H1 (cell line): Measurements from ENCODE around the gene PRF1. TPM values are rescaled to one million over a fixed set of nuclear protein-coding genes. Genes with fewer than 3 reads are reported as not detected.

Experiments used
- CTCF ChIA-PET: fragments of 300-600 bp; sonication (Branson Sonifier 250); formaldehyde crosslinking; loops from one replicate; lab custom pipeline; 2021; ENCODE audit not compliant: partially characterized antibody; lab: Charles Lee
- POLR2A ChIA-PET: fragments of 300-600 bp; sonication (Branson Sonifier 250); formaldehyde crosslinking; loops from one replicate; lab custom pipeline; 2021; ENCODE audit warnings: inconsistent platforms; ENCODE audit not compliant: partially characterized antibody; lab: Charles Lee
- DNase-seq, 2 experiments: peaks; one replicate each; pipeline versions ENCODE4 v3.0.0 to v3.0.0-alpha.2; 2010 to 2022; ENCODE audit warnings: low spot score in 2 of 2, low read depth in 1 of 2, mixed read lengths in 1 of 2
- FAIRE-seq: peaks from 2 replicates; lab custom pipeline; 2011; peaks lifted over from hg19 to GRCh38; lab: Jason Lieb, UNC
- H2AFZ ChIP-seq: 2 replicates; pipeline ENCODE4 v1.8.1; 2012; ENCODE audit warnings: low read length, inconsistent platforms
- H2AK5ac ChIP-seq: 2 replicates; pipeline ENCODE4 v1.6.1; 2013; ENCODE audit warnings: low read depth, low read length
- H2BK120ac ChIP-seq: replicated peaks from 2 replicates; pipeline ENCODE3; 2013; ENCODE audit warnings: low read depth, low read length, inconsistent platforms
- H2BK12ac ChIP-seq: 2 replicates; pipeline ENCODE4 v1.6.1; 2013; ENCODE audit warnings: low read depth, low read length
- H2BK15ac ChIP-seq: 2 replicates; pipeline ENCODE4 v1.6.1; 2013; ENCODE audit warnings: low read length
- H2BK20ac ChIP-seq: 2 replicates; pipeline ENCODE4 v1.6.1; 2013; ENCODE audit warnings: low read length
- H2BK5ac ChIP-seq: 2 replicates; pipeline ENCODE4 v1.6.1; 2013; ENCODE audit warnings: low read depth, low read length
- H3K14ac ChIP-seq: 2 replicates; pipeline ENCODE4 v1.6.1; 2013; ENCODE audit warnings: inconsistent platforms; ENCODE audit not compliant: insufficient read length
- H3K18ac ChIP-seq: 2 replicates; pipeline ENCODE4 v1.6.1; 2013; ENCODE audit warnings: low read length; ENCODE audit errors: extremely low read depth
- H3K23ac ChIP-seq: 2 replicates; pipeline ENCODE4 v1.6.1; 2013; ENCODE audit warnings: inconsistent platforms; ENCODE audit not compliant: insufficient read length
- H3K23me2 ChIP-seq: 2 replicates; pipeline ENCODE4 v1.6.1; 2013; ENCODE audit warnings: low read depth, low read length
- H3K27ac ChIP-seq: 2 replicates; pipeline ENCODE4 v1.6.1; 2011; ENCODE audit warnings: low read depth, low read length, inconsistent platforms
- H3K27me3 ChIP-seq, 4 experiments: replicated peaks in 1 of 4; 1 replicate in 1 of 4; 2 replicates in 3 of 4; pipeline versions ENCODE4 v1.6.1 to v1.8.1; 2011 to 2013; ENCODE audit warnings: low read length in 3 of 4, mild to moderate bottlenecking in 3 of 4, inconsistent platforms in 2 of 4, mixed read lengths in 2 of 4, moderate library complexity in 1 of 4; ENCODE audit not compliant: control insufficient read depth in 3 of 4, insufficient read depth in 3 of 4; ENCODE audit errors: extremely low read depth in 1 of 4
- H3K36me3 ChIP-seq, 4 experiments: 2 replicates each; pipeline versions ENCODE4 v1.6.1 to v1.8.1; 2011 to 2013; ENCODE audit warnings: mild to moderate bottlenecking in 4 of 4, low read length in 3 of 4, moderate library complexity in 2 of 4, control low read depth in 1 of 4, inconsistent platforms in 1 of 4; ENCODE audit not compliant: insufficient read depth in 4 of 4, control insufficient read depth in 2 of 4
- H3K4ac ChIP-seq: replicated peaks from 2 replicates; pipeline ENCODE3; 2013; ENCODE audit warnings: low read length, low read depth, mixed read lengths, inconsistent platforms; ENCODE audit not compliant: insufficient read length
- H3K4me1 ChIP-seq, 4 experiments: replicated peaks in 1 of 4; 1 replicate in 1 of 4; 2 replicates in 3 of 4; pipeline versions ENCODE4 v1.6.1 to v1.8.1; 2011 to 2013; ENCODE audit warnings: low read length in 3 of 4, inconsistent platforms in 2 of 4, mixed read lengths in 1 of 4; ENCODE audit not compliant: insufficient read depth in 4 of 4, control insufficient read depth in 3 of 4
- H3K4me2 ChIP-seq, 2 experiments: 2 replicates each; pipeline versions ENCODE4 v1.6.1 to v1.8.1; 2011 to 2013; ENCODE audit warnings: low read depth in 2 of 2, low read length in 2 of 2, control low read depth in 1 of 2, inconsistent platforms in 1 of 2, mild to moderate bottlenecking in 1 of 2; ENCODE audit not compliant: insufficient read depth in 1 of 2
- H3K4me3 ChIP-seq, 4 experiments: fragments of 200-600, 300-600 bp in 1 of 4; sonication (generic), shearing (Covaris generic), sonication (Bioruptor Twin) in 1 of 4; 2 replicates each; pipeline versions ENCODE4 v1.5.1 to v1.8.1; 2011 to 2016; ENCODE audit warnings: low read length in 4 of 4, low read depth in 3 of 4, control low read depth in 2 of 4, inconsistent platforms in 2 of 4, mild to moderate bottlenecking in 2 of 4, mixed read lengths in 1 of 4, moderate library complexity in 1 of 4; ENCODE audit not compliant: insufficient read depth in 2 of 4; ENCODE audit errors: extremely low read depth in 1 of 4
- H3K56ac ChIP-seq: replicated peaks from 2 replicates; pipeline ENCODE3; 2013; ENCODE audit warnings: low read depth, mild to moderate bottlenecking, mixed read lengths, low read length, inconsistent platforms; ENCODE audit not compliant: insufficient read length
- H3K79me1 ChIP-seq: 2 replicates; pipeline ENCODE4 v1.6.1; 2013; ENCODE audit warnings: low read depth, low read length, control low read depth
- H3K79me2 ChIP-seq, 2 experiments: 2 replicates each; pipeline versions ENCODE4 v1.6.1 to v1.8.1; 2012 to 2013; ENCODE audit warnings: low read length in 2 of 2, mild to moderate bottlenecking in 2 of 2, inconsistent platforms in 1 of 2; ENCODE audit not compliant: insufficient read depth in 2 of 2, control insufficient read depth in 1 of 2
- H3K9ac ChIP-seq, 4 experiments: replicated peaks in 1 of 4; 1 replicate in 1 of 4; 2 replicates in 3 of 4; pipeline versions ENCODE4 v1.6.1 to v1.8.1; 2011 to 2013; ENCODE audit warnings: low read depth in 3 of 4, low read length in 3 of 4, control low read depth in 2 of 4, mild to moderate bottlenecking in 2 of 4, moderate library complexity in 2 of 4, inconsistent platforms in 1 of 4; ENCODE audit errors: extremely low read depth in 1 of 4
- H3K9me3 ChIP-seq, 2 experiments: 2 replicates each; pipeline versions ENCODE4 v1.6.1 to v1.8.1; 2012 to 2013; ENCODE audit warnings: mild to moderate bottlenecking in 2 of 2, moderate library complexity in 2 of 2, control low read depth in 1 of 2, inconsistent platforms in 1 of 2, low read depth in 1 of 2, low read length in 1 of 2, mixed read lengths in 1 of 2; ENCODE audit not compliant: insufficient read depth in 2 of 2
- H4K20me1 ChIP-seq, 2 experiments: replicated peaks in 1 of 2; 2 replicates each; pipeline versions ENCODE3 to v1.8.1; 2011 to 2013; ENCODE audit warnings: inconsistent platforms in 2 of 2, low read length in 2 of 2, mild to moderate bottlenecking in 1 of 2; ENCODE audit not compliant: insufficient read depth in 2 of 2, control insufficient read depth in 1 of 2
- H4K5ac ChIP-seq: 2 replicates; pipeline ENCODE4 v1.6.1; 2013; ENCODE audit warnings: low read length, low read depth, mixed read lengths, inconsistent platforms; ENCODE audit not compliant: insufficient read length
- H4K8ac ChIP-seq: 2 replicates; pipeline ENCODE4 v1.8.0; 2013; ENCODE audit warnings: mild to moderate bottlenecking, moderate library complexity, low read length, inconsistent platforms; ENCODE audit not compliant: insufficient read depth; ENCODE audit errors: extremely low read depth
- H4K91ac ChIP-seq: replicated peaks from 2 replicates; pipeline ENCODE3; 2013; ENCODE audit warnings: low read length, mixed read lengths, inconsistent platforms; ENCODE audit not compliant: insufficient read length
- CBX5 ChIP-seq: fragments of 300-800, 300-1000 bp; sonication (generic); IDR thresholded peaks from 2 replicates; pipeline ENCODE4 v1.7.1; 2016; ENCODE audit warnings: antibody characterized with exemption, low read length, low read depth
- CTCF ChIP-seq, 3 experiments: IDR thresholded peaks; 1 replicate in 2 of 3; 2 replicates in 1 of 3; pipeline versions ENCODE4 v1.5.1 to v1.6.1; 2011; ENCODE audit warnings: low read length in 3 of 3, mild to moderate bottlenecking in 3 of 3, inconsistent platforms in 2 of 3, low read depth in 1 of 3, moderate library complexity in 1 of 3; ENCODE audit not compliant: insufficient read depth in 1 of 3; ENCODE audit errors: control extremely low read depth in 1 of 3
- EGR1 ChIP-seq: IDR thresholded peaks from 2 replicates; pipeline ENCODE4 v1.6.1; 2011; ENCODE audit warnings: low read depth, low read length, borderline replicate concordance
- RAD21 ChIP-seq, 2 experiments: IDR thresholded peaks in 1 of 2; conservative IDR thresholded peaks in 1 of 2; 2 replicates each; pipeline ENCODE4 v1.6.1; 2011; ENCODE audit warnings: low read depth in 2 of 2, low read length in 2 of 2, improper control_type of control experiment in 1 of 2, inconsistent platforms in 1 of 2, mild to moderate bottlenecking in 1 of 2, moderate library complexity in 1 of 2
- RNF2 ChIP-seq: fragments of 200-900, 300-1000 bp; sonication (generic); IDR thresholded peaks from 2 replicates; pipeline ENCODE4 v1.7.1; 2016; ENCODE audit warnings: borderline replicate concordance, low read depth, mild to moderate bottlenecking, antibody characterized with exemption, low read length; ENCODE audit not compliant: poor library complexity, severe bottlenecking; ENCODE audit errors: missing control alignments
- RXRA ChIP-seq: IDR thresholded peaks from 2 replicates; pipeline ENCODE4 v1.6.1; 2011; ENCODE audit warnings: low read depth, mild to moderate bottlenecking, low read length, moderate library complexity; ENCODE audit not compliant: insufficient read depth
- SAP30 ChIP-seq: fragments of 300-600 bp; sonication (generic); IDR thresholded peaks from 2 replicates; pipeline ENCODE4 v1.7.1; 2012; ENCODE audit warnings: low read length, moderate library complexity, mild to moderate bottlenecking, inconsistent platforms; ENCODE audit not compliant: insufficient read depth, insufficient replicate concordance
- WGBS, 2 experiments: shearing (Covaris generic) in 1 of 2; methylation state at CpG; one replicate each; pipeline versions ENCODE4 v1.1.6 to v1.1.7; 2013 to 2015; ENCODE audit warnings: low lambda C conversion rate in 2 of 2, mixed read lengths in 2 of 2, inconsistent platforms in 1 of 2, low coverage in 1 of 2, missing lambda C conversion rate in 1 of 2; ENCODE audit not compliant: insufficient replicate concordance in 2 of 2, insufficient coverage in 1 of 2, insufficient read length in 1 of 2; ENCODE audit errors: extremely low coverage in 1 of 2, missing lambda C conversion rate in 1 of 2; 5-methylcytosine and 5-hydroxymethylcytosine counted together
- polyA plus RNA-seq, 7 experiments: library from polyadenylated mRNA; depleted of rRNA in 3 of 7; stranded (reverse) in 5 of 7; unstranded in 2 of 7; fragments of >200 nt in 5 of 7; fragments of 200-250 nt in 2 of 7; gene quantifications; 1 replicate in 5 of 7; 2 replicates in 1 of 7; 4 replicates in 1 of 7; pipeline versions ENCODE4 v1.2.1 to v1.2.3, GENCODE V29; 2011 to 2013; ENCODE audit warnings: missing spikeins in 2 of 7, mixed read lengths in 2 of 7
- total RNA-seq: library from RNA; stranded (reverse); fragmentation: NEBNext Ultra II Directional; extraction: Animal tissue kit (Norgen Biotek cat#: 25700); gene quantifications from 2 replicates; pipeline ENCODE4 v1.2.1, GENCODE V29; 2021

PRF1 gene
- total and polyA plus RNA-seq, 2 of the 8 experiments (the other 6 are each of a cell fraction or from before 2014, with no cell fraction given) = 0.15 TPM; not detected in 1

- H3K4me3 ChIP-seq = no peak overlapping the region
- no peak overlapping the region for H3K56ac ChIP-seq
- H2BK20ac ChIP-seq = no peak overlapping the region
- H4K91ac ChIP-seq = no peak overlapping the region
- H4K20me1 ChIP-seq = no peaks in the 10 kb centered on the region
- H3K9me3 ChIP-seq = no peaks in the 10 kb centered on the region
- H4K8ac ChIP-seq = no peak overlapping the region
- peak overlapping the region; percentile 6; the same call in 1 of the 2 replicates for H2BK12ac ChIP-seq
- peaks cover 0 to 4% (median 0%) of the 10 kb centered on the region in 4 experiments; a peak in 3 of 7 replicates for H3K4me1 ChIP-seq
- H3K23me2 ChIP-seq = no peaks in the 10 kb centered on the region
- no peak overlapping the region for H2BK15ac ChIP-seq
- H3K36me3 ChIP-seq = no peaks in the 10 kb centered on the region
- no peaks in the 10 kb centered on the region for H3K27me3 ChIP-seq
- H3K9ac ChIP-seq = no peak overlapping the region
- no peak overlapping the region for H3K4me2 ChIP-seq
- peak overlapping the region; percentile 56; the same call in 1 of the 2 replicates for H3K18ac ChIP-seq
- ChIA-PET CTCF (interaction anchor here (0.6 to 5.3 kb wide), 7 partner anchors 12 to 525 kb away, joined by 3 to 26 read pairs (median 3); no protein-coding TSS in a partner anchor), POLR2A (no interaction called here)
- H3K79me1 ChIP-seq = no peaks in the 10 kb centered on the region
- H3K79me2 ChIP-seq = no peaks in the 10 kb centered on the region
- H2AK5ac ChIP-seq = no peak overlapping the region
- DNase-seq = peak in 1 of 2 experiments; percentile 29
- no peak overlapping the region for H2BK5ac ChIP-seq
- H3K27ac ChIP-seq = no peak overlapping the region
- no peak overlapping the region for H3K23ac ChIP-seq
- no peak overlapping the region for H3K4ac ChIP-seq
- 91% methylated on average over 8 of the region's 8 CpGs; no CpG with 5 or more reads in 1 of the 2 experiments for WGBS, 2 experiments
- no peak for FAIRE-seq
- no peak overlapping the region for H2AFZ ChIP-seq
- no peak overlapping the region for H3K14ac ChIP-seq
- H2BK120ac ChIP-seq = no peak overlapping the region
- no peak overlapping the region for H4K5ac ChIP-seq
- TF ChIP-seq RXRA (no peak), CTCF (IDR thresholded peaks at IDR 0.05; ENCODE audit: control extremely low read depth in 1 of 3, insufficient read depth in 1 of 3, low read depth in 1 of 3, low read length in 3 of 3) (no peak), SAP30 (no peak), CBX5 (no peak), EGR1 (no peak), RNF2 (no peak), RAD21 (IDR thresholded peaks at IDR 0.05 in 1 of 2, conservative IDR thresholded peaks at IDR 0.05 in 1 of 2; ENCODE audit: low read depth in 2 of 2, low read length in 2 of 2) (no peak)
Measured at GRCh38 chr10:70596860-70597809, 5.4 kb downstream of the PRF1 start.
